Keratinocyte (primary cell): ENCODE measurements around the gene SLC30A7. TPM values are rescaled to one million over a fixed set of nuclear protein-coding genes. Genes with fewer than 3 reads are reported as not detected.

ENCODE experiments used
- DNase-seq: peaks from one replicate; pipeline ENCODE4 v3.0.0-alpha.2; 2011; ENCODE audit warnings: low read depth, missing footprints, low spot score
- FAIRE-seq: peaks from 2 replicates; lab custom pipeline; 2011; peaks lifted over from hg19 to GRCh38; lab: Jason Lieb, UNC
- H2AFZ ChIP-seq: 2 replicates; pipeline ENCODE4 v1.6.0; 2012; ENCODE audit warnings: low read length, control low read depth, inconsistent platforms; ENCODE audit not compliant: control insufficient read depth
- H3K27ac ChIP-seq: 2 replicates; pipeline ENCODE4 v1.5.1; 2011; ENCODE audit warnings: low read length; ENCODE audit not compliant: control insufficient read depth, insufficient read depth
- H3K27me3 ChIP-seq: 3 replicates; pipeline ENCODE4 v1.6.0; 2011; ENCODE audit warnings: low read length; ENCODE audit not compliant: control insufficient read depth, insufficient read depth; ENCODE audit errors: extremely low read depth
- H3K36me3 ChIP-seq, 2 experiments: 2 replicates in 1 of 2; 3 replicates in 1 of 2; pipeline ENCODE4 v1.5.1; 2011; ENCODE audit warnings: low read length in 2 of 2, mild to moderate bottlenecking in 1 of 2; ENCODE audit not compliant: control insufficient read depth in 2 of 2, insufficient read depth in 2 of 2; ENCODE audit errors: extremely low read depth in 1 of 2
- H3K4me1 ChIP-seq: 3 replicates; pipeline ENCODE4 v1.5.1; 2011; ENCODE audit warnings: low read length; ENCODE audit not compliant: control insufficient read depth, insufficient read depth; ENCODE audit errors: extremely low read depth
- H3K4me2 ChIP-seq: 3 replicates; pipeline ENCODE4 v1.6.0; 2011; ENCODE audit warnings: low read depth, low read length; ENCODE audit not compliant: control insufficient read depth, insufficient read depth; ENCODE audit errors: extremely low read depth
- H3K4me3 ChIP-seq, 3 experiments: fragments of 200-600 bp in 1 of 3; sonication (generic) in 1 of 3; 2 replicates in 2 of 3; 3 replicates in 1 of 3; pipeline ENCODE4 v1.5.1; 2011 to 2016; ENCODE audit warnings: low read length in 3 of 3, mild to moderate bottlenecking in 3 of 3, control low read depth in 2 of 3, inconsistent platforms in 1 of 3, low read depth in 1 of 3, mixed read lengths in 1 of 3, mixed run types in 1 of 3, moderate library complexity in 1 of 3; ENCODE audit not compliant: control insufficient read depth in 2 of 3, insufficient read depth in 2 of 3; ENCODE audit errors: extremely low read depth in 1 of 3
- H3K79me2 ChIP-seq: 2 replicates; pipeline ENCODE4 v1.6.0; 2012; ENCODE audit warnings: low read length; ENCODE audit not compliant: control insufficient read depth, insufficient read depth
- H3K9ac ChIP-seq: 3 replicates; pipeline ENCODE4 v1.6.0; 2011; ENCODE audit warnings: low read length; ENCODE audit not compliant: control insufficient read depth, insufficient read depth; ENCODE audit errors: extremely low read depth
- H3K9me1 ChIP-seq: 3 replicates; pipeline ENCODE4 v1.6.0; 2011; ENCODE audit warnings: low read length; ENCODE audit not compliant: control insufficient read depth, insufficient read depth; ENCODE audit errors: extremely low read depth
- H3K9me3 ChIP-seq: 2 replicates; pipeline ENCODE4 v1.5.1; 2012; ENCODE audit warnings: low read depth, low read length; ENCODE audit not compliant: control insufficient read depth
- H4K20me1 ChIP-seq: 3 replicates; pipeline ENCODE4 v1.6.0; 2011; ENCODE audit warnings: low read length; ENCODE audit not compliant: control insufficient read depth, insufficient read depth; ENCODE audit errors: extremely low read depth
- EZH2 ChIP-seq: IDR thresholded peaks from one replicate; pipeline ENCODE4 v1.6.1; 2012; ENCODE audit warnings: inconsistent platforms, mild to moderate bottlenecking, low read length, moderate library complexity
- dilution Hi-C: fragments of 300-500 bp; cut with MboI; formaldehyde crosslinking; loops from one replicate; pipeline ENCODE4 v1.7.0; 2020; ENCODE audit warnings: low sequenced_read_pairs; ENCODE audit not compliant: extremely low pct_ligation_motif_present
- polyA plus RNA-seq, 5 experiments: library from polyadenylated mRNA; depleted of rRNA in 3 of 5; stranded (reverse) in 3 of 5; stranded (forward) in 1 of 5; unstranded in 1 of 5; fragments of >200 nt; gene quantifications; 1 replicate in 1 of 5; 2 replicates in 3 of 5; 3 replicates in 1 of 5; pipeline versions ENCODE4 v1.2.1 to v1.2.3, GENCODE V29; 2011 to 2012; ENCODE audit warnings: missing spikeins in 2 of 5, low read depth in 1 of 5, low replicate concordance in 1 of 5
- TF ChIP-seq, protein P1 (sequence below), 3 experiments: IDR thresholded peaks in 1 of 3; conservative IDR thresholded peaks in 1 of 3; optimal IDR thresholded peaks in 1 of 3; 2 replicates in 2 of 3; 3 replicates in 1 of 3; pipeline versions ENCODE3 to v1.5.1; 2011; ENCODE audit warnings: low read length in 3 of 3, mild to moderate bottlenecking in 3 of 3, moderate library complexity in 2 of 3, control low read depth in 1 of 3, inconsistent platforms in 1 of 3; ENCODE audit not compliant: insufficient read depth in 2 of 3; ENCODE audit errors: extremely low read depth in 1 of 3

SLC30A7 gene
- polyA plus RNA-seq, 1 donor (not counting 4 experiments of a cell fraction or from before 2014, with no cell fraction given) = 15.1 TPM

DNA sequence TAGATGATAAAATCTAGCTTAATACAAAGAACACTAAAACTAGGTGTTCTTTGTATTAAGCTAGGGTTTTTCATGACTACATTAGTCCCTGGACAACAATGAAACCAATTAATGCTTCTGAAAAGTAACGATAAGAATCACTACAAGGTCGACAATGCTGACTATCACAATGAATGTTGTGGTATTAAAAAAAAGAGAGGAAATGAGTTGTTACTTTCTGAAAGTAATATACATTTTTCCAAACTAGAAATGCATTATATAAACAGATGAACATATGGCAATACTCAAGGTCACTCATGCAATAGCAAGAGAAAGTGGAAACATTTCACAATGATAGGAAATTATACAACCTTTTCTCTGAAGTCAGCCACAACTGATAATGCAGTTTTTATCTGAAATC, 110.7 kb downstream of the SLC30A7 start:
- TF ChIP-seq EZH2 = no peak
- TF ChIP-seq, protein P1, sequence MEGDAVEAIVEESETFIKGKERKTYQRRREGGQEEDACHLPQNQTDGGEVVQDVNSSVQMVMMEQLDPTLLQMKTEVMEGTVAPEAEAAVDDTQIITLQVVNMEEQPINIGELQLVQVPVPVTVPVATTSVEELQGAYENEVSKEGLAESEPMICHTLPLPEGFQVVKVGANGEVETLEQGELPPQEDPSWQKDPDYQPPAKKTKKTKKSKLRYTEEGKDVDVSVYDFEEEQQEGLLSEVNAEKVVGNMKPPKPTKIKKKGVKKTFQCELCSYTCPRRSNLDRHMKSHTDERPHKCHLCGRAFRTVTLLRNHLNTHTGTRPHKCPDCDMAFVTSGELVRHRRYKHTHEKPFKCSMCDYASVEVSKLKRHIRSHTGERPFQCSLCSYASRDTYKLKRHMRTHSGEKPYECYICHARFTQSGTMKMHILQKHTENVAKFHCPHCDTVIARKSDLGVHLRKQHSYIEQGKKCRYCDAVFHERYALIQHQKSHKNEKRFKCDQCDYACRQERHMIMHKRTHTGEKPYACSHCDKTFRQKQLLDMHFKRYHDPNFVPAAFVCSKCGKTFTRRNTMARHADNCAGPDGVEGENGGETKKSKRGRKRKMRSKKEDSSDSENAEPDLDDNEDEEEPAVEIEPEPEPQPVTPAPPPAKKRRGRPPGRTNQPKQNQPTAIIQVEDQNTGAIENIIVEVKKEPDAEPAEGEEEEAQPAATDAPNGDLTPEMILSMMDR (optimal IDR thresholded peaks at IDR 0.05 in 1 of 3, IDR thresholded peaks at IDR 0.05 in 1 of 3, conservative IDR thresholded peaks at IDR 0.05 in 1 of 3; ENCODE audit: extremely low read depth in 1 of 3, insufficient read depth in 2 of 3, low read length in 3 of 3) = no peak
- no peak for FAIRE-seq
- H3K4me1 ChIP-seq = peaks cover 12% of the 10 kb centered on the region
- dilution Hi-C loops = no loop called here
- no peaks in the 10 kb centered on the region for H4K20me1 ChIP-seq
- no peak overlapping the region for H3K9ac ChIP-seq
- no peak overlapping the region for H2AFZ ChIP-seq
- no peak for DNase-seq
- no peaks in the 10 kb centered on the region for H3K27me3 ChIP-seq
- H3K9me1 ChIP-seq = no peaks in the 10 kb centered on the region
- no peak overlapping the region for H3K4me2 ChIP-seq
- H3K9me3 ChIP-seq = no peaks in the 10 kb centered on the region
- peaks cover 0 to 2% of the 10 kb centered on the region in 2 experiments for H3K36me3 ChIP-seq
- no peak overlapping the region for H3K27ac ChIP-seq
- no peaks in the 10 kb centered on the region for H3K79me2 ChIP-seq
- H3K4me3 ChIP-seq = no peak overlapping the region

DNA sequence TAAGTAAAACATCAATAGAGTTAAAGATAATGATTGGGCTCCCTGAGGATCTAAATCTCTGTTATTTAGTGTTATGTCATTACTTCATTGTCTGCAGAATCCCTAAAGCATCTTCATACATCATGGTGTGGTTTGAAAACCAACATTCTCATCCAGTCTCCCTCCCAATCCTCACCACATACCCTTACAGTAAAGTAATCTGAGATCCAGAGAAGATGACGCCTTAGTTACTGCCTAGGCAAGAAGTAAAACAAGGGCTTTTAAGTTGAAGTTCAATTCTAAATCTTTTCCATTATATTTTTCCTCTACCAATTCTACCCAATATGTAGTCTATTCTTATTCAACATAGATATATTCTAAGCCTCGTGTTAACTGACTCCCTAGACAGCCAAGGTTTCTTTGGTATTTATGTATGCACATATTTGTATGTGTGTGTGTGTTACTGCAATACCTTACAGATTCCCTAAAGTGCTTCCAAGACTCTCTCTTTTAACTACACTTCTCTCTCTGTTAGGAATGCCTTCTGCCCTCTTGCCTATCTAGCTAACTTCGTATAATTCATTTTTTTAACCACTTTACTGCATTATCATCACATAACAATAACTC, 112.4 kb downstream of the SLC30A7 start:
- no peak for DNase-seq
- Histone ChIP-seq H3K27me3 (no peaks in the 10 kb centered on the region), H3K4me1 (peaks cover 3% of the 10 kb centered on the region), H3K36me3 (peaks cover 0 to 2% of the 10 kb centered on the region in 2 experiments), H3K4me2 (no peak overlapping the region), H3K27ac (no peak overlapping the region), H3K79me2 (no peaks in the 10 kb centered on the region), H3K9me3 (no peaks in the 10 kb centered on the region), H3K4me3 (no peak overlapping the region), H2AFZ (no peak overlapping the region), H3K9ac (no peak overlapping the region), H3K9me1 (no peaks in the 10 kb centered on the region), H4K20me1 (no peaks in the 10 kb centered on the region)
- FAIRE-seq = no peak
- dilution Hi-C loops = no loop called here
- TF ChIP-seq, protein P1 (optimal IDR thresholded peaks at IDR 0.05 in 1 of 3, IDR thresholded peaks at IDR 0.05 in 1 of 3, conservative IDR thresholded peaks at IDR 0.05 in 1 of 3; ENCODE audit: extremely low read depth in 1 of 3, insufficient read depth in 2 of 3, low read length in 3 of 3) = no peak
- TF ChIP-seq EZH2 = no peak
